Osteocyte (in vitro differentiated cells): Measurements from ENCODE around the gene LILRB2. TPM values are rescaled to one million over a fixed set of nuclear protein-coding genes. Genes with fewer than 3 reads are reported as not detected.
"Not testable (repeated sequence)": the region's sequence is repeated elsewhere in the genome, so short reads cannot be mapped to it uniquely, and the experiment has no call there.

Source experiments
- DNase-seq: peaks from one replicate; pipeline ENCODE4 v3.0.0; 2021; ENCODE audit warnings: mixed read lengths; ENCODE audit not compliant: unreplicated experiment; ENCODE audit errors: extremely low spot score
- H3K27ac Mint-ChIP-seq: one replicate; pipeline ENCODE4 v1.8.0; 2021; ENCODE audit warnings: mild to moderate bottlenecking, mixed read lengths; ENCODE audit not compliant: unreplicated experiment
- H3K27me3 Mint-ChIP-seq: one replicate; pipeline ENCODE4 v1.8.0; 2021; ENCODE audit warnings: mixed read lengths; ENCODE audit not compliant: unreplicated experiment
- H3K36me3 Mint-ChIP-seq: one replicate; pipeline ENCODE4 v1.8.0; 2021; ENCODE audit warnings: mixed read lengths; ENCODE audit not compliant: unreplicated experiment
- H3K4me1 Mint-ChIP-seq: one replicate; pipeline ENCODE4 v1.8.0; 2021; ENCODE audit warnings: mixed read lengths; ENCODE audit not compliant: unreplicated experiment
- H3K4me3 Mint-ChIP-seq: one replicate; pipeline ENCODE4 v1.8.0; 2021; ENCODE audit warnings: mild to moderate bottlenecking, moderate library complexity, mixed read lengths; ENCODE audit not compliant: unreplicated experiment
- H3K9me3 Mint-ChIP-seq: one replicate; pipeline ENCODE4 v1.8.0; 2021; ENCODE audit warnings: mixed read lengths; ENCODE audit not compliant: unreplicated experiment
- CTCF ChIP-seq: fragments of 200-600 bp; sonication (generic); IDR thresholded peaks from 2 replicates; pipeline ENCODE4 v1.5.0; 2021; ENCODE audit warnings: antibody characterized with exemption, mild to moderate bottlenecking, moderate library complexity
- total RNA-seq: library from RNA; stranded (reverse); gene quantifications from 2 replicates; pipeline ENCODE4 v1.2.1, GENCODE V29; 2021

The LILRB2 gene
- total RNA-seq, 1 donor from 2014 or later = not detected

GRCh38 chr19:54297759-54298305 is 16.9 kb upstream of the LILRB2 start:
- TF ChIP-seq CTCF = no peak
- Mint-ChIP-seq H3K27ac (no peak overlapping the region), H3K27me3 (no peaks in the 10 kb centered on the region), H3K36me3 (no peaks in the 10 kb centered on the region), H3K4me1 (no peaks in the 10 kb centered on the region), H3K9me3 (peaks cover 8% of the 10 kb centered on the region), H3K4me3 (no peak overlapping the region)
- DNase-seq = no peak

- no peak for TF ChIP-seq CTCF
- Mint-ChIP-seq H3K27me3 (no peaks in the 10 kb centered on the region), H3K9me3 (peaks cover 8% of the 10 kb centered on the region), H3K4me1 (no peaks in the 10 kb centered on the region), H3K36me3 (no peaks in the 10 kb centered on the region), H3K4me3 (no peak overlapping the region), H3K27ac (no peak overlapping the region)
- no peak for DNase-seq
Observed at GRCh38 chr19:54294539-54294938, 13.6 kb upstream of the LILRB2 start.

- not testable (repeated sequence) for DNase-seq, H3K27me3 Mint-ChIP-seq, H3K9me3 Mint-ChIP-seq, H3K36me3 Mint-ChIP-seq, H3K27ac Mint-ChIP-seq, H3K4me3 Mint-ChIP-seq, H3K4me1 Mint-ChIP-seq
Observed at GRCh38 chr19:54289160-54289559, 8.2 kb upstream of the LILRB2 start.

- Mint-ChIP-seq H3K4me3 (no peak overlapping the region), H3K27ac (no peak overlapping the region), H3K4me1 (no peaks in the 10 kb centered on the region), H3K36me3 (no peaks in the 10 kb centered on the region), H3K27me3 (no peaks in the 10 kb centered on the region), H3K9me3 (no peaks in the 10 kb centered on the region)
- no peak for DNase-seq
- no peak for TF ChIP-seq CTCF
Observed at GRCh38 chr19:54287456-54287855, 6.5 kb upstream of the LILRB2 start.

GRCh38 chr19:54286283-54286682 is 5.4 kb upstream of the LILRB2 start:
- H3K27me3 Mint-ChIP-seq, H3K9me3 Mint-ChIP-seq, H3K27ac Mint-ChIP-seq, H3K36me3 Mint-ChIP-seq, H3K4me1 Mint-ChIP-seq, H3K4me3 Mint-ChIP-seq: not testable (repeated sequence)
- peak; percentile 51 for DNase-seq

GRCh38 chr19:54285427-54286056 is 4.6 kb upstream of the LILRB2 start:
- H3K27ac Mint-ChIP-seq, H3K4me1 Mint-ChIP-seq, H3K27me3 Mint-ChIP-seq, H3K9me3 Mint-ChIP-seq, H3K4me3 Mint-ChIP-seq, H3K36me3 Mint-ChIP-seq: not testable (repeated sequence)
- peak; percentile 75 for DNase-seq
